ENCODE results near the gene AFAP1L1.

AFAP1L1 gene

DNA sequence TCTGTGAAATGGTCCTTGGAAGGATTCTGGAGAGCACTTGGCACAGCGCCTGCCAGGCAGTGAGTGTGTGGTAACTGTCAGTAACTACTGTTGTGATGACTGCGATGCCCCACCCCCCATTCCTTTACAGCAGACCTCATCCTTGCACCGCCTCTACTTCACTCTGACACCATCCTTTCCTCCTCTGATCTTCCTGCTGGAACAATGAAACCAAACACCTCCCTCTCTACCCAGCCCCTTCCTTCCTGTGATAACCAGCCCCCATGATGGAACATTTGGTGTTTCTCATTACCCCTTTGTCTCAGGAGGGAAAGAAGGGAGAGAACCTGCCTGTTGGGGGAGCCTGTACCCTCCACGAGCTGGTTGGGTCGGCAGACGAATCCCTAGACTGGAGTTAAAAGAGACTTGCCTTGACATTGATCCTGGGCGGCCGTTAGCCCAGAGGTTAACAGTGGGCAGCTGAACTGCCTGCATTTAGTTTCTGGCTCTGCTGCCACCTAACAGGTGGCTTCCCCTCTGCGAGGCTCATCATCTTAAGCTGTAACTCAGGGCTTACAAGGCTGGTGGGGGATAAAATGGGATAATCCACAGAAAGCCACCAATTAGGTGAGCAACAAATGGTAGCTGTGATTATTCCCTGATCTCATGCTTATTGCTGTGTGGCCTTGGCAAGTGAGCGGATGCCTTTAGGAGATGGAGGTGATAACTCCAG lies 39.4 kb downstream of the AFAP1L1 start (continued):
- TF ChIP-seq, protein P1, sequence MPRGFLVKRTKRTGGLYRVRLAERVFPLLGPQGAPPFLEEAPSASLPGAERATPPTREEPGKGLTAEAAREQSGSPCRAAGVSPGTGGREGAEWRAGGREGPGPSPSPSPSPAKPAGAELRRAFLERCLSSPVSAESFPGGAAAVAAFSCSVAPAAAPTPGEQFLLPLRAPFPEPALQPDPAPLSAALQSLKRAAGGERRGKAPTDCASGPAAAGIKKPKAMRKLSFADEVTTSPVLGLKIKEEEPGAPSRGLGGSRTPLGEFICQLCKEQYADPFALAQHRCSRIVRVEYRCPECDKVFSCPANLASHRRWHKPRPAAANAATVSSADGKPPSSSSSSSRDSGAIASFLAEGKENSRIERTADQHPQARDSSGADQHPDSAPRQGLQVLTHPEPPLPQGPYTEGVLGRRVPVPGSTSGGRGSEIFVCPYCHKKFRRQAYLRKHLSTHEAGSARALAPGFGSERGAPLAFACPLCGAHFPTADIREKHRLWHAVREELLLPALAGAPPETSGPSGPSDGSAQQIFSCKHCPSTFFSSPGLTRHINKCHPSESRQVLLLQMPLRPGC (tag by site-specific recombination; IDR thresholded peaks at IDR 0.05): peak; percentile 76
- no peak for TF ChIP-seq ZNF324 (tag by site-specific recombination; IDR thresholded peaks at IDR 0.05)
- TF ChIP-seq ZNF239 (tag by site-specific recombination; IDR thresholded peaks at IDR 0.05): no peak
- TF ChIP-seq ZNF169 (tag by site-specific recombination; IDR thresholded peaks at IDR 0.05): no peak
- no peak for TF ChIP-seq ZNF830 (tag by site-specific recombination; IDR thresholded peaks at IDR 0.05; ENCODE audit: low read depth)
- TF ChIP-seq SP2 (tag by site-specific recombination; IDR thresholded peaks at IDR 0.05): no peak
- no peak for TF ChIP-seq ZSCAN5A (tag by site-specific recombination; IDR thresholded peaks at IDR 0.05)
- TF ChIP-seq EGR2 (tag by site-specific recombination; IDR thresholded peaks at IDR 0.05; ENCODE audit: low read depth): 0 out of 2 replicates have a peak, but pooled peaks have one; percentile 9
- TF ChIP-seq ZNF626 (tag by site-specific recombination; IDR thresholded peaks at IDR 0.05): no peak
- TF ChIP-seq ZNF707 (tag by site-specific recombination; IDR thresholded peaks at IDR 0.05): no peak
- no peak for TF ChIP-seq ZNF391 (tag by site-specific recombination; IDR thresholded peaks at IDR 0.05; ENCODE audit: borderline replicate concordance, low read depth)
- no peak for TF ChIP-seq ZNF623 (tag by site-specific recombination; IDR thresholded peaks at IDR 0.05)
- TF ChIP-seq ZNF404 (tag by site-specific recombination; IDR thresholded peaks at IDR 0.05): no peak
- TF ChIP-seq ZNF621 (tag by site-specific recombination; IDR thresholded peaks at IDR 0.05): no peak
- TF ChIP-seq ZNF266 (tag by site-specific recombination; IDR thresholded peaks at IDR 0.05; ENCODE audit: low read depth): no peak
- peak; percentile 47; the same call in 1 of the 2 replicates for TF ChIP-seq ZNF600 (tag by site-specific recombination; IDR thresholded peaks at IDR 0.05)
- 0 out of 2 replicates have a peak, but pooled peaks have one; percentile 13 for TF ChIP-seq ZNF692 (tag by site-specific recombination; IDR thresholded peaks at IDR 0.05)
- no peak for TF ChIP-seq GLIS1 (tag by site-specific recombination; IDR thresholded peaks at IDR 0.05)
- TF ChIP-seq OVOL3 (tag by site-specific recombination; IDR thresholded peaks at IDR 0.05): no peak

DNA sequence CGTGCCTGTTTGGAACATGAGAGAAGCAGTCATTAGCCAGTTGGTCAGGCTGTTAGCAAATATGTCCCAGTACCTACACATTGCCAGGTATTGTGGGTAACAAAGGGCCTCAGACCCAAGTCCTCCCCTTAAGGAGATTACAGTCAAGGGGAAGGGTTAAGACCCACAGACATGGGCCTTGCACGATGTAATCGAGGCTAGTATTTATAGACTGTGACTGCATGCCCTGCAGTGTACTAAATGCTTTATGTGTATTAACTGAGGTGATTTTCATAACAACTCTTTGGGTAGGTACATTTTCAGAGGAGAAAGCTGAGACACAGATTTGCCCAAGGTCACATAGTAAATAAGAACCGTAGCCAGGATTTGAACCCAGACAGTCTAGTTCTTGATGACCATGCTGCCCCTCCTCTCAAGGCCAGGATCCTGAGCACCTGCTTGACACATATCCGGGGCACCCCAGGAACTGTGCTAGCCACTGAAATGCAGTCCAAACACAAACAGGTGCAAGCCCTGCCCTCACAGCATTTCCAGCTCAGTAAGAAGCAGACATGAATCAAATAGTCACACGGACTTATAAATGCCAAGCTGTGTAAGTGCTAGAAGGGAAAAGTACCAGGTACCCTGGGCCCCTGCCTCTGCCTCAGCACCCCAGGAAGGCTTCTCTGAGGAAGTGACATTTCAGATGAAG lies 41.6 kb downstream of the AFAP1L1 start:
- Histone ChIP-seq H3K4me3 (ENCODE audit: low read depth, low read length) (no peak overlapping the region), H3K9me3 (ENCODE audit: control insufficient read depth, insufficient read depth, low read depth, low read length) (no peaks in the 10 kb centered on the region), H3K4me1 (ENCODE audit: control insufficient read depth, insufficient read depth, low read length) (no peaks in the 10 kb centered on the region), H3K27ac (ENCODE audit: extremely low read depth, low read depth, low read length) (no peak overlapping the region), H3K36me3 (ENCODE audit: control insufficient read depth in 2 of 2, insufficient read depth in 1 of 2, low read length in 2 of 2) (no peaks in the 10 kb centered on the region)
- ChIA-PET CTCF (interaction anchor here (0.5 to 2.3 kb wide), 9 partner anchors 32 to 252 kb away, joined by 3 to 12 read pairs (median 4); partner anchors contain the start of gene GRPEL2), POLR2A (interaction anchor here (1.4 kb wide), 1 partner anchor 44 kb away, joined by 3 read pairs; the partner anchor contains the start of gene PCYOX1L)
- TF ChIP-seq, protein P2, sequence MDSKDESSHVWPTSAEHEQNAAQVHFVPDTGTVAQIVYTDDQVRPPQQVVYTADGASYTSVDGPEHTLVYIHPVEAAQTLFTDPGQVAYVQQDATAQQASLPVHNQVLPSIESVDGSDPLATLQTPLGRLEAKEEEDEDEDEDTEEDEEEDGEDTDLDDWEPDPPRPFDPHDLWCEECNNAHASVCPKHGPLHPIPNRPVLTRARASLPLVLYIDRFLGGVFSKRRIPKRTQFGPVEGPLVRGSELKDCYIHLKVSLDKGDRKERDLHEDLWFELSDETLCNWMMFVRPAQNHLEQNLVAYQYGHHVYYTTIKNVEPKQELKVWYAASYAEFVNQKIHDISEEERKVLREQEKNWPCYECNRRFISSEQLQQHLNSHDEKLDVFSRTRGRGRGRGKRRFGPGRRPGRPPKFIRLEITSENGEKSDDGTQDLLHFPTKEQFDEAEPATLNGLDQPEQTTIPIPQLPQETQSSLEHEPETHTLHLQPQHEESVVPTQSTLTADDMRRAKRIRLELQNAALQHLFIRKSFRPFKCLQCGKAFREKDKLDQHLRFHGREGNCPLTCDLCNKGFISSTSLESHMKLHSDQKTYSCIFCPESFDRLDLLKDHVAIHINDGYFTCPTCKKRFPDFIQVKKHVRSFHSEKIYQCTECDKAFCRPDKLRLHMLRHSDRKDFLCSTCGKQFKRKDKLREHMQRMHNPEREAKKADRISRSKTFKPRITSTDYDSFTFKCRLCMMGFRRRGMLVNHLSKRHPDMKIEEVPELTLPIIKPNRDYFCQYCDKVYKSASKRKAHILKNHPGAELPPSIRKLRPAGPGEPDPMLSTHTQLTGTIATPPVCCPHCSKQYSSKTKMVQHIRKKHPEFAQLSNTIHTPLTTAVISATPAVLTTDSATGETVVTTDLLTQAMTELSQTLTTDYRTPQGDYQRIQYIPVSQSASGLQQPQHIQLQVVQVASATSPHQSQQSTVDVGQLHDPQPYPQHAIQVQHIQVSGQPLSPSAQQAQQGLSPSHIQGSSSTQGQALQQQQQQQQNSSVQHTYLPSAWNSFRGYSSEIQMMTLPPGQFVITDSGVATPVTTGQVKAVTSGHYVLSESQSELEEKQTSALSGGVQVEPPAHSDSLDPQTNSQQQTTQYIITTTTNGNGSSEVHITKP (tag by site-specific recombination; IDR thresholded peaks at IDR 0.05): no peak
- TF ChIP-seq ZNF558 (tag by site-specific recombination; IDR thresholded peaks at IDR 0.05): no peak
- TF ChIP-seq KLF10 (tag by site-specific recombination; IDR thresholded peaks at IDR 0.05): no peak
- TF ChIP-seq, protein P1 (tag by site-specific recombination; IDR thresholded peaks at IDR 0.05): no peak
- TF ChIP-seq ZNF792 (tag by site-specific recombination; IDR thresholded peaks at IDR 0.05): no peak
- no peak for TF ChIP-seq ZNF2 (tag by site-specific recombination; IDR thresholded peaks at IDR 0.05)
- no peak for TF ChIP-seq ZNF266 (tag by site-specific recombination; IDR thresholded peaks at IDR 0.05; ENCODE audit: low read depth)
- no peak for TF ChIP-seq ZNF548 (tag by site-specific recombination; IDR thresholded peaks at IDR 0.05)

All from HEK293 (cell line).